Superior temporal gyrus (tissue), 1 donor: Measurements from ENCODE around the gene TNKS2.
A peak's percentile ranks its signal among the peaks of the same experiment; 100 is the strongest.

Experiments used
- DNase-seq: peaks from one replicate; pipeline ENCODE4 v3.0.0-alpha.2; 2016; ENCODE audit errors: extremely low spot score

Gene TNKS2

DNA sequence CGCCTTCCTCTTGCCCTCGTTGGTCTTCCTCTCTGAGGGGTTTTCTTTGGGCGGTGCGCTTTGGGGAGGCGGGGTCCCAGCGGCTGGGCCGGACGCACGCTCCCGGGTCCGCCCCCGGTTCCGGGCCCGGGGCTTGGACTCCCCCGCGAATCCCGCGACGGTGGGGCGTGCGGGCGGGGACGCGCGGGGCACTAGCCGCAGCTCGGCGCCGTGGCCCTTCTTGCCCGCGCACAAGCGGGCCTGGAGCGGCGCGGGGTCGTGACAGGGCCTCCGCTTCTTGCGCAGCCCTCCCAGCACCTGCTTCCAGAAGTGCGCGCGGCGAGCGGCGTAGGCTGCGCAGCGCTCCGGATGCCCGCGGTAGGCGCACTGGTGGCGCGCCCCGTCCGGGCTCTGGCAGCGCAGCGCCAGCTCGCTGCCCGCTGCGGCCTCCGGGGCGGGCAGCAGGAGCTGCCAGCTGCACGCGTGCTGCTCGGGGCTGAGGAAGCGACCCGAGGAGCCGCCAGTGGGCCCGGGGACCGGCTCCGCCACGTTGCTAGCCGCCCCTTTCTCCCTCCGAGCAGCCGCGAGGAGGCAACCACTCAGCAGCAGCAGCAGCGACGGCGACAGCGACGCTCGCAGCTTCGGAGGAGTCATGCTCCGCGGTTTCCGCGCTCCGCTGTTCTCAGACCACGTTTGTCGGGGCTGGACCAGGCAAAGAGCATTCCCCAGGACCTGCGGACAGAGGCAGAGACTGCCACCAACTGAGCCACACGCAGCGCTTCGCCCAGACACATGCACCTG lies 110.3 kb downstream of the TNKS2 start:
- peak; percentile 82 for DNase-seq

DNA sequence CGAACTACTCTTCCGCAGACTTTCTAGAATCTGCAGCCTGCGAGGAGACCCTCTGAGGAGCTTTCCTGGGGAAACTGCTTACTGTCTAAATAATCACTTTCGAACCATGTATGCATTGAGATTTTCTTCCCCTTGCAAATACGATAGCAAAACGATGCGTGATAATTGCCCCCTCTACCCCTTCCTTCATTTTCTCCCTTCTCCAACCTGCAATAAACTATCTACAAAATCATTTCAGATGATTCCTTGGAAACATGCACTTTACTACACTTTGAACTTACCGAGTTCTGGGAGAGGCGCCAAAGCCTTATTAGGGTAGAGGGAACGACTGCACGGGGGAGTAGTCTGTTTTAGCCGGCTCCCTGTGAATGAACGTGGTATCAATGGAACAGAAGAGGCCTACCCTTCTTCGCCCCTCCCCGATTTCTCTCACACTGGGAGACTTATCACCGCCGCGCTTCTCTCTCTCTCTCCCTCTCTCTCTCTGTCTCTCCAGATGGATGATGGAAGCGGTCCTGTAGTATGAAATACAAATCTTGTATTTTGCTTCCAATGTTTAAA lies 111.0 kb downstream of the TNKS2 start, which contains the start of gene FGFBP3:
Gene FGFBP3, minus strand, starts transcription at position 370 of the 561 bp plus-strand sequence. CDS start 517 bp downstream, outside the sequence.
- DNase-seq = peak; percentile 41

DNA sequence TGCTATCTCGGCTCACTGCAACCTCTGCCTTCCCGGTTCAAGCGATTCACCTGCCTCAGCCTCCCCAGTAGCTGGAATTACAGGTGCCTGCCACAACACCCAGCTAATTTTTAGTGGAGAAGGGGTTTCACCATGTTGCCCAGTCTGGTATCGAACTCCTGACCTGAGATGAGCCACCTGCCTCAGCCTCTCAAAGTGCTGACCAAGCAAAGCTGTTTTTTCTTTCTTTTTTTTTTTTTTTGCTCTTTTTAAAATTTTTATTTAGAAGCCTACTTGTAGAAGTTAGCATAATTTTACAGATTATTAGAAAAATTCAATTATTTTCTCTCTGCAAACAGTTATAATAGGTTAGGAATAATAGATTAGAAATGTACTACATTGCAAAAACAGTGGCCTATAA lies 112.2 kb downstream of the TNKS2 start:
- no peak for DNase-seq
